ENCODE results near the gene FBXO3. TPM values are rescaled to one million over a fixed set of nuclear protein-coding genes. Genes with fewer than 3 reads are reported as not detected.

Gene FBXO3
- total RNA-seq, 2 experiments from 2014 or later, result 12.1 to 21.3 TPM

- Histone ChIP-seq H3K79me2 (ENCODE audit: insufficient read depth, low read depth, low read length) (no peaks in the 10 kb centered on the region), H3K9me3 (ENCODE audit: low read length) (no peaks in the 10 kb centered on the region), H3K9me2 (ENCODE audit: insufficient read depth, low read length) (no peaks in the 10 kb centered on the region), H2AFZ (ENCODE audit: low read length) (no peak overlapping the region), H3K36me3 (ENCODE audit: insufficient read depth, low read length) (no peaks in the 10 kb centered on the region), H3K27ac (ENCODE audit: low read depth, low read length, poor library complexity, severe bottlenecking) (no peak overlapping the region), H4K20me1 (ENCODE audit: insufficient read depth, low read length) (no peaks in the 10 kb centered on the region), H3K4me1 (ENCODE audit: insufficient read depth, low read length, poor library complexity, severe bottlenecking) (no peaks in the 10 kb centered on the region), H3K4me3 (ENCODE audit: low read depth, low read length, poor library complexity, severe bottlenecking) (no peak overlapping the region), H3K4me2 (ENCODE audit: low read length) (no peak overlapping the region; the same call in 1 of the 2 replicates)
- intact Hi-C loops (cut with micrococcal nuclease; ENCODE audit: unreplicated experiment), result no loop called here
- TF ChIP-seq CTCF (conservative IDR thresholded peaks at IDR 0.05; ENCODE audit: low read length), result no peak
- no peak for TF ChIP-seq EZH2phosphoT487 (IDR thresholded peaks at IDR 0.05; ENCODE audit: borderline replicate concordance, low read depth, low read length)
- DNase-seq (ENCODE audit: low spot score), result peak; percentile 7
- no TSS peak for BruUV-seq (replicated peaks)
- ChIA-PET POLR2A (no interaction called here), CTCF (ENCODE audit: unreplicated experiment) (no interaction called here)
These were observed 28.1 kb upstream of the FBXO3 start for GRCh38 chr11:33802194-33802950.

- Histone ChIP-seq H3K27ac (ENCODE audit: low read depth, low read length, poor library complexity, severe bottlenecking) (no peak overlapping the region), H4K20me1 (ENCODE audit: insufficient read depth, low read length) (no peaks in the 10 kb centered on the region), H3K4me3 (ENCODE audit: low read depth, low read length, poor library complexity, severe bottlenecking) (no peak overlapping the region), H3K9me3 (ENCODE audit: low read length) (no peaks in the 10 kb centered on the region), H3K4me2 (ENCODE audit: low read length) (no peak overlapping the region), H2AFZ (ENCODE audit: low read length) (no peak overlapping the region), H3K36me3 (ENCODE audit: insufficient read depth, low read length) (no peaks in the 10 kb centered on the region), H3K4me1 (ENCODE audit: insufficient read depth, low read length, poor library complexity, severe bottlenecking) (no peaks in the 10 kb centered on the region), H3K79me2 (ENCODE audit: insufficient read depth, low read depth, low read length) (no peaks in the 10 kb centered on the region), H3K9me2 (ENCODE audit: insufficient read depth, low read length) (no peaks in the 10 kb centered on the region)
- DNase-seq (ENCODE audit: low spot score), result no peak
- no TSS peak for BruUV-seq (replicated peaks)
- TF ChIP-seq EZH2phosphoT487 (IDR thresholded peaks at IDR 0.05; ENCODE audit: borderline replicate concordance, low read depth, low read length) (no peak), CTCF (conservative IDR thresholded peaks at IDR 0.05; ENCODE audit: low read length) (no peak)
- intact Hi-C loops (cut with micrococcal nuclease; ENCODE audit: unreplicated experiment), result no loop called here
- ChIA-PET POLR2A (no interaction called here), CTCF (ENCODE audit: unreplicated experiment) (no interaction called here)
These were observed 27.5 kb upstream of the FBXO3 start for GRCh38 chr11:33801821-33802193.

DNA sequence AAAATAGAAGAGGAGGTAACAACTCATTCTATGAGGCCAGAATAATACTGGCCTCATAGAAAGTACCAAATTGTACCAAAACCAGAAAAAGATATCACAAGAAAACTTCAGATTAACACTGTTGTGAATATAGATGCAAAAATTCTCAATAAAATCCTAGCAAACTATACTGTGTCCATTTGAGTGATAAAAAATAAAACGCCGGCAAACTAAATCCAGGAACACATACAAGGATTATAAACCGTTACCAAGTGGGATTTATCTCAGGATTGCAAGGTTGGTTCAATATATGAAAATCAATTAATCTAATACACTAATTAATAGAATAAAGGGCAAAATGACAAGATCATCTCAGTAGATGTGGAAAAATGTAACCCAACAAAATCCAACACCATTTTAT lies 23.6 kb upstream of the FBXO3 start:
- Histone ChIP-seq H3K36me3 (ENCODE audit: insufficient read depth, low read length) (no peaks in the 10 kb centered on the region), H3K27ac (ENCODE audit: low read depth, low read length, poor library complexity, severe bottlenecking) (no peak overlapping the region), H3K9me2 (ENCODE audit: insufficient read depth, low read length) (no peaks in the 10 kb centered on the region), H3K4me2 (ENCODE audit: low read length) (no peak overlapping the region), H2AFZ (ENCODE audit: low read length) (no peak overlapping the region), H4K20me1 (ENCODE audit: insufficient read depth, low read length) (no peaks in the 10 kb centered on the region), H3K4me3 (ENCODE audit: low read depth, low read length, poor library complexity, severe bottlenecking) (no peak overlapping the region), H3K9me3 (ENCODE audit: low read length) (0 out of 2 replicates have a peak, but pooled peaks cover 3% of the 10 kb centered on the region), H3K79me2 (ENCODE audit: insufficient read depth, low read depth, low read length) (no peaks in the 10 kb centered on the region), H3K4me1 (ENCODE audit: insufficient read depth, low read length, poor library complexity, severe bottlenecking) (no peaks in the 10 kb centered on the region)
- TF ChIP-seq CTCF (conservative IDR thresholded peaks at IDR 0.05; ENCODE audit: low read length) (no peak), EZH2phosphoT487 (IDR thresholded peaks at IDR 0.05; ENCODE audit: borderline replicate concordance, low read depth, low read length) (no peak)
- DNase-seq (ENCODE audit: low spot score), result no peak
- no TSS peak for BruUV-seq (replicated peaks)
- CTCF ChIA-PET (ENCODE audit: unreplicated experiment), result no interaction called here
- POLR2A ChIA-PET, result interaction anchor here (0.7 kb wide), 1 partner anchor 114 kb away, joined by 3 read pairs; no protein-coding TSS in a partner anchor
- intact Hi-C loops (cut with micrococcal nuclease; ENCODE audit: unreplicated experiment), result no loop called here

All from OCI-LY7 (cell line).